MCF 10A (cell line): ENCODE data around the gene APOA1. TPM values are rescaled to one million over a fixed set of nuclear protein-coding genes. Genes with fewer than 3 reads are reported as not detected.
A peak's percentile ranks its signal among the peaks of the same experiment; 100 is the strongest.

Source experiments
- BruUV-seq: library from RNA; stranded (reverse); fragments of 400-500 nt; replicated peaks from 2 replicates; lab custom pipeline; 2021; lab: Mats Ljungman, UMichigan
- CTCF ChIA-PET: fragments of 300-600 bp; sonication (Branson Sonifier 250); formaldehyde crosslinking; extraction: SDS; loops from one replicate; lab custom pipeline; 2021; ENCODE audit warnings: antibody characterized with exemption, inconsistent platforms; lab: Yijun Ruan, JAX
- POLR2A ChIA-PET: fragments of 300-600, 350-650 bp; sonication (Branson Sonifier 250); formaldehyde crosslinking; extraction: SDS; loops from one replicate; lab custom pipeline; 2020; ENCODE audit warnings: antibody characterized with exemption, inconsistent platforms; lab: Yijun Ruan, JAX
- DNase-seq: peaks from one replicate; pipeline ENCODE4 v3.0.0-alpha.2; 2018; ENCODE audit not compliant: unreplicated experiment
- H3K27ac Mint-ChIP-seq: one replicate; pipeline ENCODE4 v1.8.0; 2022; ENCODE audit warnings: mild to moderate bottlenecking, low read depth, mixed read lengths; ENCODE audit not compliant: unreplicated experiment
- H3K27me3 Mint-ChIP-seq: one replicate; pipeline ENCODE4 v1.8.0; 2022; ENCODE audit warnings: mixed read lengths; ENCODE audit not compliant: insufficient read depth, unreplicated experiment
- H3K36me3 Mint-ChIP-seq: one replicate; pipeline ENCODE4 v1.8.0; 2022; ENCODE audit warnings: mild to moderate bottlenecking, moderate library complexity, mixed read lengths; ENCODE audit not compliant: insufficient read depth, unreplicated experiment
- H3K4me1 Mint-ChIP-seq: one replicate; pipeline ENCODE4 v1.8.0; 2022; ENCODE audit warnings: mixed read lengths; ENCODE audit not compliant: insufficient read depth, unreplicated experiment
- H3K4me3 Mint-ChIP-seq: one replicate; pipeline ENCODE4 v1.8.0; 2022; ENCODE audit warnings: mild to moderate bottlenecking, moderate library complexity, mixed read lengths; ENCODE audit not compliant: unreplicated experiment
- H3K9me3 Mint-ChIP-seq: one replicate; pipeline ENCODE4 v1.8.0; 2022; ENCODE audit warnings: mixed read lengths; ENCODE audit not compliant: unreplicated experiment
- intact Hi-C: fragments of 100-400 bp; cut with micrococcal nuclease; formaldehyde crosslinking; loops from 2 replicates; pipeline ENCODE4 v1.14.1; 2022
- total RNA-seq: library from RNA; stranded (reverse); gene quantifications from 2 replicates; pipeline ENCODE4 v1.2.3, GENCODE V29; 2022
- TF ChIP-seq, protein P1 (sequence below): fragments of 200-600 bp; IDR thresholded peaks from one replicate; pipeline ENCODE4 v1.8.0; 2022; ENCODE audit warnings: antibody characterized with exemption, mild to moderate bottlenecking; ENCODE audit not compliant: unreplicated experiment

Gene APOA1
- total RNA-seq, 1 experiment from 2014 or later: not detected

DNA sequence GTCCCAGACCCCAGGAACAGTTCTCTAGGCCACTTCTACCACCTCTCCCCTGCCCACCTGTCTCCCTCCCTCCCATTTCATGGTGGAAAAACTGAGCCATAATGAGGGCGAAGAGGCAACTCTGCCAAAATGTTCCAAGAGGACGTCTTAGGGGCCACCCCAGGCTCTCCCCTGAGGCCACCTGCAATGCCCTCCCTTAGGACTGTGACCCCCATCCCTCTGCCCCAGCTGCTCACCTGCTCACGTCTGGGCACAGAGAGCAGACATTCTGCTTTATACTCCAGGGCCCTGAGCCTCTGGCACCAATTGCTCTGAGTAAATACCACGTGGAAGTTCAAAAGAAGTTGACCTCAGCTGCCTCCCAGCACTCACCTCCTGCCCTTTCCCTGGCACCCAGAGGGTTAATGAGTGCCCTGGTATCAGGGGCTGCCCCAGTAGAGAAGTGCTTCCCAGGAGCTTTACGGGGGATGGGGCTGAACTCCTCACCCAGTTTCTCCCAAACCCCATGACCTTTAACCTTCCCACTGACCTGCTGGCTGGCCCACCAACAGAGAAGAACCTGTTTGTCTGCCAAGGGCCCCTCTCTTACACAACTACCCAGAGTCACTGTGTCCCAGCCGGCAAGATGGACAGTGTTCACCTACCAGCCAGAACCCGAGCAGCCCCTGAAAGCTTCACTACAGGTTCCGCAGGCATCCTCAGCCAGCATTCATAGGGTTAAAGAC is 45.1 kb downstream of the APOA1 start:
- no peaks in the 10 kb centered on the region for H3K27me3 Mint-ChIP-seq
- no peaks in the 10 kb centered on the region for H3K9me3 Mint-ChIP-seq
- ChIA-PET POLR2A (interaction anchor here (2.1 kb wide), 1 partner anchor 12 kb away, joined by 5 read pairs; no protein-coding TSS in a partner anchor), CTCF (interaction anchor here (0.6 to 9.7 kb wide), 7 partner anchors 8 to 378 kb away, joined by 3 to 124 read pairs (median 5); partner anchors contain the start of genes APOA1 and APOA4)
- DNase-seq: no peak
- no peaks in the 10 kb centered on the region for H3K36me3 Mint-ChIP-seq
- no peak overlapping the region for H3K4me3 Mint-ChIP-seq
- intact Hi-C loops: loop anchor here (5.0 kb wide), 1 partner anchor 435 kb away; no protein-coding TSS in a partner anchor
- peak overlapping the region; percentile 0 for H3K27ac Mint-ChIP-seq
- BruUV-seq: no TSS peak
- peaks cover 30% of the 10 kb centered on the region for H3K4me1 Mint-ChIP-seq
- TF ChIP-seq, protein P1, sequence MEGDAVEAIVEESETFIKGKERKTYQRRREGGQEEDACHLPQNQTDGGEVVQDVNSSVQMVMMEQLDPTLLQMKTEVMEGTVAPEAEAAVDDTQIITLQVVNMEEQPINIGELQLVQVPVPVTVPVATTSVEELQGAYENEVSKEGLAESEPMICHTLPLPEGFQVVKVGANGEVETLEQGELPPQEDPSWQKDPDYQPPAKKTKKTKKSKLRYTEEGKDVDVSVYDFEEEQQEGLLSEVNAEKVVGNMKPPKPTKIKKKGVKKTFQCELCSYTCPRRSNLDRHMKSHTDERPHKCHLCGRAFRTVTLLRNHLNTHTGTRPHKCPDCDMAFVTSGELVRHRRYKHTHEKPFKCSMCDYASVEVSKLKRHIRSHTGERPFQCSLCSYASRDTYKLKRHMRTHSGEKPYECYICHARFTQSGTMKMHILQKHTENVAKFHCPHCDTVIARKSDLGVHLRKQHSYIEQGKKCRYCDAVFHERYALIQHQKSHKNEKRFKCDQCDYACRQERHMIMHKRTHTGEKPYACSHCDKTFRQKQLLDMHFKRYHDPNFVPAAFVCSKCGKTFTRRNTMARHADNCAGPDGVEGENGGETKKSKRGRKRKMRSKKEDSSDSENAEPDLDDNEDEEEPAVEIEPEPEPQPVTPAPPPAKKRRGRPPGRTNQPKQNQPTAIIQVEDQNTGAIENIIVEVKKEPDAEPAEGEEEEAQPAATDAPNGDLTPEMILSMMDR: no peak

DNA sequence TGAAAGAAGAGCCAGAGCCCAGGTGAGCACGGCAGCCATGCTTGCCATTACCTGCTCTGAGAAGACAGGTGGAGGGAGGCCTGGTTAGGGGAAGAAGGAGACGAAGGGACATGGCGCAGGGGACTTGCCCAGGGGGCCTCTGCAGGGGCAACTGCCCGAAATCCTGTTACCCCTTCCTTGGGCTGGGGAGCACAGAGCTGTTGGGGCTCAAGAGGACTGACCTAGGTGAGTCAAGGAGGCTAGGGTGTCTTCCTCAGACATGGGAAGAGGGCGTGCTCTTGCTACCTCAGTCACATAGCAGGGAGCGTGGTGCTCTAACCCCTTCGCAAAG is 45.6 kb downstream of the APOA1 start, which contains the start of gene APOA5:
TSS of gene APOA5 (minus strand) at position 67 of the 331 bp plus-strand sequence. CDS start at position 48, 19 bp downstream.
- TF ChIP-seq, protein P1: no peak
- no peak for DNase-seq
- Mint-ChIP-seq H3K36me3 (peaks cover 1% of the 10 kb centered on the region), H3K4me3 (no peak within 1 kb of the TSS), H3K4me1 (peaks cover 36% of the 10 kb centered on the region), H3K9me3 (no peaks in the 10 kb centered on the region), H3K27me3 (no peaks in the 10 kb centered on the region), H3K27ac (peak within 1 kb of the TSS; percentile 0)
- BruUV-seq: no TSS peak
- intact Hi-C loops: loop anchor here (1.0 to 5.0 kb wide), 2 partner anchors 45 to 436 kb away; no protein-coding TSS in a partner anchor
- CTCF ChIA-PET: interaction anchor here (0.5 to 9.7 kb wide), 6 partner anchors 8 to 439 kb away, joined by 3 to 124 read pairs (median 3); partner anchors contain the start of genes APOA1 and APOA4
- POLR2A ChIA-PET: no interaction called here

DNA sequence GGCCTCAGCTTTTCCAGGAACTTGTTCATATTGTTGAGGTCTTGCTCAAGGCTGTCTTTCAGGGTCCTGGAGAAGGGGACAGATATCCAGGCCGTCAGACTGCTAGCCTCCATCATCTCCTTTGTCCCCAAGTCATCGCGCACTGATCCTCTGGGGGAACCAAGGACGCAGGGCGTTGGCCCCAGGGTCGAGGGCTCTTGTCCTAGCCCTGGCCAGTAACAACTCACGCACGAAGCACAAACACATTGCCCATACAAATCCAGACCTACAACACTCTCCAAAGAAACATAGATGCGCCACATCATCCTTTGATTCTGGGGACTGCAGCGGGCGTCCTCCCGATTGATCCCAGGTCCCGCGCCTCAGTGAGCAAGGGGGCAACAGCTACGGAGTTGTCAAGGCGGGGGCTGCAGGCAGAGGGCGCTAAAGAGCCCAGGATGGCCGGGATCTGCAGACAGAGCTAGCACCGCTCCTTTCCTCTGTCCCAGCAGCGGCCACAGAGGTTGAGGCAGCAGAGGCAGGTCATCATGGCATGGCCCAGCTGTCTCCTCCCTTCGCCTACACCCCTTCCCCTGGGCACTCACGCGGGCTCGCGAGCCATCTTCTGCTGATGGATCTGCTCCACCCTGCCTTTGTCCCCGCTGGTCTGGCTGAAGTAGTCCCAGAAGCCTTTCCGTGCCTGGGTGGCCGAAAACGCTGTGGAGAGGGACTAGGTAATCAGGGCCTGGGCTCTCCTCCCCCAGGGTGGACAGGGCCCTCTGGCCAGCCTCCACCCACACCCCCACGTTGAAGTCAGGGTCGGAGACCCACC is 46.2 kb downstream of the APOA1 start:
- Mint-ChIP-seq H3K9me3 (no peaks in the 10 kb centered on the region), H3K4me3 (no peak overlapping the region), H3K36me3 (peaks cover 7% of the 10 kb centered on the region), H3K27ac (no peak overlapping the region), H3K4me1 (peaks cover 36% of the 10 kb centered on the region), H3K27me3 (no peaks in the 10 kb centered on the region)
- TF ChIP-seq, protein P1: peak; percentile 89
- BruUV-seq: no TSS peak
- DNase-seq: peak; percentile 68
- CTCF ChIA-PET: interaction anchor here (0.5 to 9.7 kb wide), 14 partner anchors 9 to 439 kb away, joined by 3 to 124 read pairs (median 4); partner anchors contain the start of genes APOA1 and APOA4
- intact Hi-C loops: loop anchor here (1.0 to 5.0 kb wide), 2 partner anchors 45 to 436 kb away; no protein-coding TSS in a partner anchor
- POLR2A ChIA-PET: interaction anchor here (1.2 kb wide), 1 partner anchor 18 kb away, joined by 3 read pairs; no protein-coding TSS in a partner anchor
